ENCODE measurements around the gene NFATC2. TPM values are rescaled to one million over a fixed set of nuclear protein-coding genes. Genes with fewer than 3 reads are reported as not detected.

NFATC2 gene
- total RNA-seq, 1 donor from 2014 or later, result 87.5 TPM

- intact Hi-C loops (cut with micrococcal nuclease), result no loop called here
Measured at GRCh38 chr20:51383891-51384510, 158.5 kb downstream of the NFATC2 start.

DNA sequence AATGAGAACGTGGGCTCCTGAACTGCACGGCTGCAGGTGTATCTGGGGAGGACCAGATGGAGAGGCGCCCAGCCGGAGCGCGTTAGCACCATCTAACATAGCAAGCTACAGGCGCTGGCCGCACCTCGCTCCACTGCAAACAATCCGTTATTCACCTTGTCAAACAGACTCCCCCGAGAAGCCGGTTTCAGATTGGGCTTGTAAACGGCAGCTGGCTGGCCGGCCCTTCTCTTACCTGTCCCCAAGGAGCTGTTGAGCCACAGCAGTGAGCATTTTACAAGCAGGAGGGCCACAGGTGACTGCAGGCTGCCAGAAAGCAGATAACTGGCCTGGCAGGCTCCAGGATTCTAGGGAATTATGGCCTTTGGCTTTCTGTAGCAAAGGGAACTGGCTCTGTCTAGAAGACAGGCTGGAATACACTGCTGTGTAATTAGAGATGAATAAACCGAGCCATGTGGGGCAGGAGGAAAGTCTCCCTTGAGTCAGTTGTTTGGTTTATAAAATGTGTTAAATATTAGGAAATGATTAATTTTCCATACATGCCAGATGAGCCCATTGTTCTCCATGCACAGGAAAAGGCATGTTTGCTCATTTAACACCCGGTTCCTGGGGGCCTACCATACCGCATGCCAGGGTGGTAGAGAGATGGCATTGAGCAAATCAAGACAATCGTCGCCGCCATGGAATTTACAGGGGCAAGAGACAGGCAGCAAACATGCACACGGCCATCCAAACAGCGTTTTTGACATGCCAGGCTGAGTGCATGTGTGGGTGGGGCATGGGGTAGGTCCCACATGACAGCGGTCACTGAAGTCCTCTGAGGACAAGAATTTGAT is 159.3 kb downstream of the NFATC2 start:
- intact Hi-C loops (cut with micrococcal nuclease), result no loop called here

- intact Hi-C loops (cut with micrococcal nuclease), result no loop called here
Measured at GRCh38 chr20:51382111-51382985, 160.2 kb downstream of the NFATC2 start.

DNA sequence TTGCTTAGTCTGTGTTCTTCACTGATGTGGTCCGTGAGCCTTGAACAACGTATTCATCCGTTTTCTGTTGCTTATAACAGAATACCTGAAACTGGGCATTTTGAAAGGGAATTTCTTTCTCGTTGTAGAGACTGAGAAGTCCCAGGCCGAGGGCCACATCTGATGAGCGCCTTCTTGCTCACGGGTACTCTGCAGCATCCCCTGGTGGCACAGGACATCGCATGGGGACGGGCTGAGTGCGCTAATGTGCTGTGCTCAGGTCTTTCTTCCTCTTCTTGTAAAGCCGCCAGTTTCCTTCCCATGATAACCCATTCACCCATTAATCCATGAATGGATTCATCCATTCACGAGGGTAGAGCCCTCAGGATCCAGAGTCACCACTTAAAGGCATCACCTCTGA is 161.0 kb downstream of the NFATC2 start:
- intact Hi-C loops (cut with micrococcal nuclease), result no loop called here

- intact Hi-C loops (cut with micrococcal nuclease), result no loop called here
Measured at GRCh38 chr20:51380401-51381385, 161.8 kb downstream of the NFATC2 start.

- intact Hi-C loops (cut with micrococcal nuclease), result no loop called here
Measured at GRCh38 chr20:51379601-51380341, 162.7 kb downstream of the NFATC2 start.

GRCh38 chr20:51378171-51378928 is 164.2 kb downstream of the NFATC2 start:
- intact Hi-C loops (cut with micrococcal nuclease), result no loop called here

- intact Hi-C loops (cut with micrococcal nuclease), result no loop called here
Measured at GRCh38 chr20:51377132-51377531, 165.4 kb downstream of the NFATC2 start.

GRCh38 chr20:51376111-51376510 is 166.4 kb downstream of the NFATC2 start:
- intact Hi-C loops (cut with micrococcal nuclease), result no loop called here

DNA sequence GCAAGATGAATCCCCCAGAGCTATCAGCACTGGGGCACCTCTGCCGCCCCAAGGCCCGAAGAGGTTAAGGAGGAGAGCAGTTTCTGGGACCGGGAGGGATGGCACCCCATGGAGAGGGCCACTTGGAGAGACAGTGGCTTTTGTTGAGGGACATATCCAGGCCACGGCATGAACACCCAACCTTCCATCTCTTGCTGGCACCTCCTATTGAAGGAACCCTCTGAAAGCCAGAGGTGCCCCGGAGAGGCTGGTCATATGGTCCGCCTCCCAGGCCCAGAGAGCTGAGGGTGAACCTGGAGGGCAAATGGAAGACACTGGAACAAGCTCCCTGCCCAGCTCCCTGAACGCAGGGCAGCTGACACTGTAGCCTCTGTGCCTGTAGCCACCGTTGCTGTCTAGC is 167.0 kb downstream of the NFATC2 start:
- intact Hi-C loops (cut with micrococcal nuclease), result no loop called here

GRCh38 chr20:51374961-51375360 is 167.6 kb downstream of the NFATC2 start:
- intact Hi-C loops (cut with micrococcal nuclease), result no loop called here

DNA sequence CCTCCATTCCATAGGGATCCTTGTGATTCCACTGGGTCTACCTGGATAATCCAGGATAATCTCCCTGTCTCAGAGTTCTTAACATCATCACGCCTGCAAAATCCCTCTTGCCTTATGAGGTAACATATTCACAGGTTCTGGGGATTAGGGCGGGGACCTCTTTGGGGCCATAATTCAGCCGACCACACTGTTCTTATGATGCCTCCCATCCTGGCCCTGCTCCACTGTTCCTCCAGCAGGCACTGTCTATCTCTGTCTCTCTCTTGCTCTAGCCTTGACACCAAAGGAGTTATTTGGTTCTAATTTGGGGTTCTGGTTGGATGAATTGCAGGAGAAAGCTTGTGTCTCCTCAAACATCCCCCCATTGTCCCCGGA is 168.1 kb downstream of the NFATC2 start:
- intact Hi-C loops (cut with micrococcal nuclease), result no loop called here

GRCh38 chr20:51373713-51374455 is 168.6 kb downstream of the NFATC2 start:
- intact Hi-C loops (cut with micrococcal nuclease), result no loop called here

DNA sequence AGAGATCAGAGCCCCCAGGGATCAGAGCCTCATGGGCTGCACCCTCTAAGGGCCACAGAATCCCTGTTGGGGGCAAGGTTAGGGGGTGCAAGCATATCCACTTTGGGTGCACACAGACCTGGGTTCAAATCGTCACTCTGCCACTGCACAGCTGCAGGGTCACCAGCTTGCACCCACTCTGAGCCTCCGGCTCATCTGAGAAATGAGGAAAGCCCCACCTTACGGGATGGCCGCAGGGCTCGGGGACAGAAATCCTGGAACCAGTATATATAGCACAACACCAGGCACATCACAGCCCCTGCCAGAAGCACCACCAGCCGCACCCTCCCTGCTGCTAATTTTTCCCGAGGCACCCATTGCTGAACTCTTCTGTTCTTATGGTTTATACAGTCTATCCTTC is 169.6 kb downstream of the NFATC2 start:
- intact Hi-C loops (cut with micrococcal nuclease), result loop anchor here (1.0 kb wide), 3 partner anchors 222 to 710 kb away; no protein-coding TSS in a partner anchor

GRCh38 chr20:51372176-51372803 is 170.2 kb downstream of the NFATC2 start:
- intact Hi-C loops (cut with micrococcal nuclease), result loop anchor here (1.0 kb wide), 3 partner anchors 223 to 711 kb away; no protein-coding TSS in a partner anchor

DNA sequence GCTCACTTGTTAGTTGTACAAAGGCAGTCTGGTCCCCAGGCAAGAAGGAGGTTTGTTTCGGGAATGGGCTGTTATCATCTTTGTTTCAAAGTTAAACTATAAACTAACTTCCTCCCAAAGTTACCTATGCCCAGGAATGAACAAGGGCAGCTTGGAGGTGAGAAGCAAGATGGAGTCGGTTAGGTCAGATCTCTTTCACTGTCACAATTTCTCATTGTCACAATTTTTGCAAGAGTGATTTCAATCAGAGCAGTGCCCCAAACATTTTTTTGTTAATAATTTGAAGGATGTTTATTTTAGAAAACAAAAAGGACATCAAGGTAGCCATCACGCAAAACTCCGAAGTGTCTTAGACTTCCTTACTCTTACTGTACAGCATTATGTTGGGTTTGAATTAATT is 170.8 kb downstream of the NFATC2 start:
- intact Hi-C loops (cut with micrococcal nuclease), result loop anchor here (1.0 kb wide), 3 partner anchors 224 to 712 kb away; no protein-coding TSS in a partner anchor

GRCh38 chr20:51369503-51369902 is 173.0 kb downstream of the NFATC2 start:
- intact Hi-C loops (cut with micrococcal nuclease), result no loop called here

Data from T-helper 1 cell treated with Interleukin-12 subunit alpha and Interleukin-12 subunit beta and Interleukin-4 antibody, amounts not matched to agents 30 ng/mL and 1 ng/mL, for 36 hours (primary cell).